ENCODE data around the gene EFL1.

The EFL1 gene

GRCh38 chr15:82146576-82146975 lies 116.0 kb downstream of the EFL1 start:
- no peak for DNase-seq

DNA sequence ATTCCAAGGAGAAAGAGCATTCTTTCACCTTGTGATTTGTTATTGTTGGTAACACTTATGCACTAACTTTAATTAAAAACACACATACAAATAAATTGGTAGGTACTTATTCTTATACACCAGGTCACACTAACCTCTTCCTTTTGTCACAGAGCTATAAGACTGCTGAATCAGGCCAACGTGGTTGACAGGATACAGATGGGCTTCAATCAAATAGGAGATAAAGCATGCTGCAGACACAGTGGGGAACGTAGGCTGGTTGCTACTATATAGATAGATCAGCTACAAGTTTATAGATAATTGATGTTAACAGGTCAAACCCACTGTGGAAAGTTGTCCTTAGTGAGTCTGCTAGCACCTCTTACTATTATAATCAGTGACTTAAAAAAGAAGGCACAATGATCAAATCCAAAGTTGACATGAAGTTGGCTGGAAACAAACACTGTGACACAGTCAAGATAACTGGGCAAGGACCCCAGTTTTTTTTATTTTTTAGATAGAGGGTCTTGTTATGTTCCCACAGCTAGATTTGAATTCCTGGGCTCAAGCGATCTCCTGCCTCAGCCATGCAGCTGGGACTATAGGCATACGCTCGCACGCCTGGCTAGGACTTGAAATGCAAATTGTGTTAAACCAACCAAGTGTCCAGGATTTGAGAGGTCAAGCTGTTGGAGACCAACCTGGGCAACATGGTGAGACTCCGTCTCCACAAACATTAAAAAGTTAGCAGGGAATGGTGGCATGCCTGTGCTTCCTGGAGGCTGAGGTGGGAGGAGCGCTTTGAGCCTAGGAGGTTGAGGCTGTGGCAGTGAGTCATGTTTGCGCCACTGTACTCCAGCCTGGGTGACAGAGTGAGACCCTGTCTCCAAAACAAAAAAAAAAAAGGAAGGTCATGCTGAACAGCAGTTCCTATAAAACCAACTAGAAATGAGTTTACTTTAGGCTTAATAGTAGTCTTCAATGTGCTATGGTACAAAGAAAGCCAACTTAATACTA lies 118.8 kb downstream of the EFL1 start:
- no peak for DNase-seq

- DNase-seq: no peak
Observed at GRCh38 chr15:82140886-82141285, 121.6 kb downstream of the EFL1 start.

DNA sequence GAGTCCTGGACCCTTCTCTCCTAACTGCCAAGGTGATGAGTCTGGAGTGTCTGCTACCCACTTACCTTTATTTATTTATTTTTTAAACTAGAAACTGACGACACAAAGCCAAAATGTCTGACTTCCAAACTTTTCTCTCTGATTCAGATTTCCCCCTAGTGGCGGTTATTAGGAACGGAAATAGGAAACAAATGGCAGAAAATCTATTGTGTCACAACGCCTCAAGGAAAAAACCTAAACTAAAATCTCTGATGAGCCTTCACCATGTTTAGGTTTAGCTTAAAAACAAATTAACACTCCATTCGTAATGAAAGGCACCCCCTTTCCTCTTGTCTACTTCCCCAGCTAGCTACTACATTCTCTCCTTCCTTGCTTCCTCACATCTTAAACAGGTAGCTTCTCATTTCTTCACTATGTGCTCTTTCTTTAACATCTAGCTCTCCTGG lies 122.7 kb downstream of the EFL1 start:
- DNase-seq: no peak

- DNase-seq: no peak
Observed at GRCh38 chr15:82138306-82138705, 124.2 kb downstream of the EFL1 start.

DNA sequence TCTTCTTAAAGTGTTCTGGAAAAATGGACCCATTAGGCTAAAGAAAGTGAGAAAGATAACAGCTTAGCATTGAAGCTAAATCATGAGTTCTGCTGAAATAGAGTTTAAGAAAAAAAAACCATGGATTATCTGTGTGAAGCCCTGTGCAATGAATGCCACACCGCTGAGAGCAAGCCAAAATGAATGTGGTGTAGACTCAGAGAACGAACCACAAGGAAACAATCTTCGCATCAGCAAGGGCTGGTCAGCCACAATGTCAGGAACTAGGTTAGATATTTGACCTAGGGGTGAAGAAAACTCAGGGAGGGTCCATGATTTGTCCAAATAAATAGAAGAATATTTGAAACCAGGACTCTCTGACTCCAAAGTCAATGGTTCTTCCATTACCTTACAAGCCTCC lies 125.3 kb downstream of the EFL1 start:
- DNase-seq: no peak

DNA sequence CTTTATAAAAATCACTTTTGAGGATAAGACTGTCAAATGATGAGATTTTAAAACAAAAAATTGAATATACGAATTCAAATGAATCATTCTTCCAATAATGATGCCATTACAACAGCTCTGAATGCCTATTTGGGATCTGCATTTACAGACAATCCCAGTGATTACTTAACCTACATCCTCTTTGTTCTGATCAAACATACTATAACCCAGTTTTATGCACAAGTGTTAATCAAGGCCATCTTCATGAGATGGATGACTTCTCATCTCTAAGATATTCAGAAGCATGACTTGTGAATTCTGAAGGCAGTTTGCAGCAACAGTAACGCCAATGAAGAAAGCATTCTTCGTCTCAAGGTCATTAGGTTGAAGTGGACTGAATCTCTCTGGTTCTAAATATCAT lies 126.4 kb downstream of the EFL1 start:
- no peak for DNase-seq

DNA sequence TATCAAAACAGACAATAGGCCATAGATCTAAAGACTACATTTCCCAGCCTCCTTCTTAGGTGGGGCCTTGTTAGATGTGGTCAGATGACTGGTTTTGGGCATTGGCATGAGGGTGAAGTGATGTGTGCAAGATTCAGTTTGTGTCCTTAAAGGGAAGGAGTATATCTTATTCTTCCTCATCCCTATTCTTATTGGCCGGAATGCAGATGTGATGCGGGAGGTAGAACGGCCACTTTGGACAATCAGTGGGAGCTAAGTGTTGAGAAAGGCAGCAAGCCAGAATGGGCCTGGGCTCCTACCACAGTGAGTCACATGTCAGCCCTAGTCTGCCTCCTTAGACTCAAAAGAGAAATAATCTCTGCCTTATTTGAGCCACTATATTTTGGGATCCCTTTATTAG lies 126.9 kb downstream of the EFL1 start:
- DNase-seq: no peak

DNA sequence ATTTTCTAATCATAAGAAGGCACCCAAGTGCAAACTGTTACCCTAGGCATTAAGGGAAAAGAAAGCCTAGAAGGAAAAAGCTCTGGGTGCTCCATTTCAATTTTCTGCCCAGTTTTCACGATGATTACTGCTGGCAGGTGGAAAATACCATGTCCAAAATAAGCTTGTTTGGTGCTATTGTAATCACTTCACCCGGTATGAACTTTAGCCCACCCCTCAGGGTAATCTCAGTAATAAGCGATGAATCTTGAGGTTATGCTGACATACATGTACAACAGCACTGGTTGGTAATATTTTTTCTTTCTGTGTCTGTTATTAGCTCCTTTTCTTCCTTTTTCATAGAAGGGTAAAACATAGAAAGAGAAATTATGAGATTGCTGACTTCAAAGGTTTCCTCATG lies 128.1 kb downstream of the EFL1 start:
- DNase-seq: no peak

DNA sequence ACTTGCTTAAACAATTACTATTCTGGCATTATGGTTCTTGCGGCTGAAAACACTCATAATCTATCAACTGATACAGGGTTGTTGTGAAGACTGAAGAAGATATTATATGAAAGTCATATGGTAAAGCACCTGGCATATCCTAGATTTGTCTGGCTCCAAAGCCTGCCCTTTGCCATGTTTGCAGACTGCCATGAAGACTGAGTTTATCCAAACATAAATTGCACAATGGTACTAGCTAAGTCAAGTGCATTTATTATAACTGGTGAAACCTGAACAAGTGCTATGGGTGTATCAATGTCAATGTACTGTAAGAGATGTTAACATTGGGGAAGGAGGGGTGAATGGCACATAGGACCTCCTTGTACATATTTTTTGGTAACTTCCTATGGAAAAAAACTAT lies 129.3 kb downstream of the EFL1 start:
- no peak for DNase-seq

DNA sequence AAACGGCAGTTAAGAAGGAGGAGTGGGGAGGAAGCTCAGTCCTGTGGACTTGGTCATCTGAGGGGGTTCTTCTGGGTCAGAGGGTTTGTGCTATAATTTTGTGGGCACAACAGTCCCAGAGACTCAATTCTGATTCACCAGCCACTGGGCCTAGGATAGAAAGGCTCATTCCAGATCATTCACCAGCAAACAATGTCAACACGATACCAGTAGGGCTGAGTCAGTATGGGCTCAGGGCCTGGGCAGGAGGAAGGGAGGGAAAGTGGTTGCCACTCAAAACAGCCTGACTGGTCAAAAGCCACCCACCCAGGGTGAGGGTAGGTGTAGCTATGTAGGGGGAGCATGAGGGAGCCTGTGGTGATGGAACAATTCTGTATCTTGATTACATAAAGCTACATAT lies 129.8 kb downstream of the EFL1 start:
- DNase-seq: no peak

- DNase-seq: no peak
Observed at GRCh38 chr15:82132096-82132495, 130.4 kb downstream of the EFL1 start.

DNA sequence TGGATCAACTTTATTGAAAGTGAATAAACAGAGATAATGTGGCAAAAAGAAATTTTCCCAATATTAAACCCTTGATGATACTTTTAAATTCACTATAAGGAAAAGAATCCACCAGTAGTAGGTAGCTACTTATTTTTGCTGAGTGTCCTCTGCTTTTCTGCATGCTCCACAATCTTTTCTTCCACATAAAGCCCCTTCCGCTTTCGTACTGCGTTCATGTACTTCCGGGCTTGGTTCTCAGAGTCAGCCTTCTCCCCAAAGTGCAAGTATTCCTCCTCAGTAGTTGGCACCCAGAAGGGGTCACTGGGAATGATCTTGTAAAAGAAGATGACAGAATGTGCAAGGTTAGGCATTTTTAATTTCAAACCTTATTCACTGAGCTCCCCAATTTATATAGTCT lies 132.3 kb downstream of the EFL1 start:
- no peak for DNase-seq

- DNase-seq: no peak
Observed at GRCh38 chr15:82129761-82130160, 132.8 kb downstream of the EFL1 start.

GRCh38 chr15:82129149-82129692 lies 133.3 kb downstream of the EFL1 start:
- no peak for DNase-seq

GRCh38 chr15:82128401-82129148 lies 134.0 kb downstream of the EFL1 start:
- DNase-seq: no peak

DNA sequence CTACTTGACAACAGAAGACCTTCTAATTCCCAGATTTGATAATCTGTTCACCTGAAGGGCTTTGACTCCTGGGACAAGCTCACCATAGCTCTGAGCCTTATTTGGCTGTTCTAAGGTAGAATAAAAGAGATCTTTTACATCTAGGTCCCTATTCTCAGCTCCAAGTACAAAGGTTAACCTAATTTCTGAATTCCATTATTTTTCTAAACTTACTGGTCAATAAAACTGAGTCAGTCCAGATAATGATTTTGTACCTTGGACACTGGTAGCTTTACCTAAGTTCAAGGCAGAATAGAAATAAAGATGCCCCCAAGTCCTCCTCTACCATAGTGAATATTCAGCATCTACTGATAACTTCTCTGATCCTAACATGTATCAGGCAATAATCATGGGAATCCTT lies 135.0 kb downstream of the EFL1 start:
- DNase-seq: no peak

DNA sequence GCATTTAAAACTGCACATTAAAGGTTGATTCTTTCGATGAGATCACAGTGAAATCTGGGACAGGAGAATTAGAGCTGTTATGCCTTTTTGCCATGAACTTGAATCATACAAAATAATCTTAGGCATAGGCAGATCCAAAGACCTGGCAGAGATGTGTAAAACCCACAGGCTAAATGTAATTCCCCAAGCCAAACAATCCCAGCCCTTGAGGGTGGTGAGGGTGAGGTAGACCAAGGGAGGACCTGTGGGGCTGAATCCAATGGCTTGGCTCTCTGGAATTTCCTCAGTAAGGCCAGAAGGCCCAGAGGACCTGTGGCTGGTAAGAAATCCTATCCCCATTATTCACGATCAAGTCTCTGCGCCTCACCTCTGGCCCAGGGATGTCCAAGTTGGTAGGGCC lies 136.2 kb downstream of the EFL1 start:
- DNase-seq: no peak

- no peak for DNase-seq
Observed at GRCh38 chr15:82124331-82125263, 137.9 kb downstream of the EFL1 start.

- DNase-seq: no peak
Observed at GRCh38 chr15:82122746-82123400, 139.7 kb downstream of the EFL1 start.

- no peak for DNase-seq
Observed at GRCh38 chr15:82118040-82118439, 144.5 kb downstream of the EFL1 start.

GRCh38 chr15:82117296-82117695 lies 145.2 kb downstream of the EFL1 start:
- DNase-seq: no peak

Measured in effector CD4-positive, alpha-beta T cell (primary cell).